Stimulated activated CD4-positive, alpha-beta T cell treated with anti-CD3 and anti-CD28 coated beads, TNF-alpha, amount 100 ng/mL, for 4 hours (primary cell): ENCODE data around the gene CTSZ.
"Not testable (repeated sequence)": the region's sequence is repeated elsewhere in the genome, so short reads cannot be mapped to it uniquely, and the experiment has no call there.

ENCODE experiments used
- DNase-seq, 3 experiments: peaks; one replicate each; pipeline ENCODE4 v3.0.0-alpha.2; 2020; ENCODE audit warnings: low read depth in 3 of 3

Gene CTSZ

DNA sequence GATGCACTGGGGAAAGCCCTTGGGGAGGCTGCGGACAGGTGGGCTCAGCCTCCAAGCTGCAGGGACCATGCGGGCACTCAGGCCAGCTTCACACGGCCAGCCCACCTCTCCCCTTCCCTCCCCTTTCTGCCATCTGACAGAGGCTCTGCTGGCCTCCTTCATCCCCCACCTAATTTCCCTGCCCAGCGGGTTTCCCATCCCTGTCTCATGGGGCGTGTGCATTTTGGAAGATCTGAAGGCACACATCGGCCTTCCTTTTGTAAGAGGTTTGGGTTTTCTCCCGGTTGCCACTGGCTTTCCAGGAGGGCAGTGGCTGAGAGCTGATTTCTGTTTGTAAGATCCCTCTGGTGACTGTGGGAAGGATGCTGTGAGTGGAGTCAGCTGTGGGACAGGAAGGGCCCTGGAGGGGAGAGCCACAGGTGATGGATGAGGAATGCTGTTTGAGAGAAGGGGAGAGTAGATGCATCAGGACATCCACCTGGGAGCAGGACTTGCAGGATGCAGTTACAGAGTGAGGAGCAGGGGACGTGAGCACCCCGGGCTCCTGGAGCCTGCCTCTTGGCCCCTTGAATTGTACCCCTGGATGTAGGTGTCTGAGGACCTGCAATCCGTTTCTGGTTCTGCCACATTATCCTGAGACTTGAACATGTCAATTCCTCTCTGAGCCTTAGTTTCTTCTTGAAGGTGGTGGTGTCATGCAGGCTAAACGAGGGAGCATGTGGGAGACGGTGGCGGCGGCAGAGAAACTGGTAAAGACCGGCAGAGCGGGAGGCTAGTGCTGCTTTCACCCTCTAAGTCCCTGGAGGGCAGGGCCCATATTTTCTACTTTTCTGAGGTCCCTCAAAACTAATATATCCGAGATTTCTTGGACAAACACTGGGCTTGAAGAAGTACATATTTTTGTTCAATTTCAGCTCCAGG lies 6.2 kb upstream of the CTSZ start:
- no peak for DNase-seq

DNA sequence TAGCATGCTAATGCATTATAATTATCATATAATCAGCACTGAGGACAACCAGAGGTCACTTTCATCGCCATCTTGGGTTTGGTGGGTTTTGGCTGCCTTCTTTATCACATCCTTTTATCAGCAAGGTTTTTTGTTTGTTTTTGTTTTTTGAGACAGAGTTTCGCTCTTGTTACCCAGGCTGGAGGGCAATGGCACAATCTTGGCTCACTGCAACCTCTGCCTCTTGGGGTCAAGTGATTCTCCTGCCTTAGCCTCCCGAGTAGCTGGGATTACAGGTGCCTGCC lies 4.8 kb upstream of the CTSZ start:
- DNase-seq: not testable (repeated sequence)

DNA sequence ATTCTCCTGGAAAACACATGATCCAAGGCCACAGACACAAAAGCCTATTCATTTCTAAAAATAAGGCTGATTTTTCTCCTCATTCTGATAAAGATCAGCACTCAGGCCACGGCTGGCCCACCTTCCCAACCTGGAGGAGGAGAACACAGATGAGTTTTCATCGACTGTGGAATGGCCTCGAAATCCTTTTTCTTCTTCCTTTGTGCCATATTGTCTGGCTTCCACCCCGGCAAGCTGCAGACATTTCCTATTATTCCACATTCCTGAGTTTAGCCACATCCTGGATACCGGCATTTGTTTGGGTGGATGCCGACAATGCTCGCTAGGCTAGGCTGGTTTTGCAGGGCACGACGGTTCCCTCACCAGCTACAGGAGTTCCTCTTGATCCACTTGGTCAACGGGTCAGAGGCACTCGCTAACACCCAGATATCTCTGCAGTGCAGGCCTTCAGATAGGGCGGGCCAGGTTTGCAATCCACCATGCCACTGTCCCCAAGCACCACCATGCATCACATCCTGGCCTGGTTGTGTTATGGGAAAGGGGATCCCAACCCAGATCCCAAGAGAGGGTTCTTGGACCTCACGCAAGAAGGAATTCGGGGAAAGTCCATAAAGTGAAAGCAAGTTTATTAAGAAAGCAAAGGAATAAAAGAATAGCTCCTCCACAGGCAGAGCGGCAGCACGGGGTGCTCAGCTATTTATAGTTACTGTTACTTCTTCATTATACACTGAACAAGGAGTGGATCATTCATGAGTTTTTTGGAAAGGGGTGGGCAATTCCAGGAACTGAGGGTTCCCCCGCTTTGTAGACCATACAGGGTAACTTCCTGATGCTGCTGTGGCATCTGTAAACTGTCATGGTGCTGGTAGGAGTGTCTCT lies 4.2 kb upstream of the CTSZ start:
- no peak for DNase-seq

DNA sequence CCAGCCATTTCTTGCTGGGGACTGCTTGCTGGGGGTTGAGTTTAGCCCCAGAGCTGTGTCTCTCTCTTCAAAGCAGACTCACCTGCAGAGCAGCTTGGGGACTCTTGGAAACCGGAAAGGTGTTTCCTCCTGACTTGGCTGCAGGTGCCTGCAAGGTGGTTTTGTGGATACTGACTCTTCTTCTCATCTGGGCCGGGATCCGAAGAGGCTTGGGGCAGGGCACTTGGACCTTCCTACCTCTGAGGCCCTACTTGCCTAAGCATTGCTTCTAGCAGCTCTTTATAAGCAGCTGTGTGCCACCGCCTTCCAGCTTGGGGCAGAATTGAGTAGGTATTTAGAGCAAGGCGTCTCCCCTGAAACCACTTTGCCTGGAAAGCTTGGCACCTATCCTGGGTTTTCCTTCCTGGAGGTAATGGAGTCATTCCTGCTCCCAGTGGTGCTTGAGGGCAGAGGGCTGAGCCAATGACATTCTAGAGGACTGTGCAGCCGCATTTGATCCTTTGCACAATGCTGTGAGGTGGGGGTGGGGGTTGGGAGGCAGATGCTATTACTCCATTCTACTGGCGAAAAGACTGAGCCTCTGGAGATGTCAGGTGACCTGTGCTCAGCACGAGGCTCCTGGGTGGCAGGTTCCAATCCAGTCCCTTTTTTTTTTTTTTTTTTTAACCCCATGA lies 3.4 kb upstream of the CTSZ start:
- no peak for DNase-seq

DNA sequence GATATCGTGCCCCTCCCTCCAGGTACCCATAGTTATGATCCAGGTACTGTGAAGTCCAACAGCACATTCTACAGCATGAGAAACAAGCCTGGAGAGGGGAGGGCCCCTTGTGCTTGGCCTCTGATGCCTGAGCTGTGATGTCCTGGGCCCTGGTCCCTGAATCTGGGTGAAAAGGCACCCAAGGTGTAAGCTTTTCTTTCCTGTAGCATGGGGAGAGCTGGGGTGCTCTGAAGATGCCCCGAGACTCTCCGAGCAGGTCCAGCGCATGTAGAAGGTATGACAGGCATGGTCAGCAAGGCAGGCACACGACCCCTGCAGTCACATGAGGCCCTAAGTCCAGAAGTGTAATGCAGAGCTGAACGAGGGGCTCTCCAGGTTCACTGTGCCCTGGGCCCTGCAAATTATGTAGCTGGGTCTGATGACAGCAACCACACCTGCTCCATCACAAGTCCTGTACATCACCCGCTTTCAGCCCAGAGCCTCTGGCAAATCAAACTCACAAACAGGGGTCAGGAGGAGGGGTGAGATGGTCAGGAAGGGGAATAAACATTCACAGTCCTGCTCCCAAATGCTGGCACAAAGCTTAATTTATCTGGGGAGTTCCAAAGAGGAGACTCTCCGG lies 1.8 kb upstream of the CTSZ start:
- no peak for DNase-seq

DNA sequence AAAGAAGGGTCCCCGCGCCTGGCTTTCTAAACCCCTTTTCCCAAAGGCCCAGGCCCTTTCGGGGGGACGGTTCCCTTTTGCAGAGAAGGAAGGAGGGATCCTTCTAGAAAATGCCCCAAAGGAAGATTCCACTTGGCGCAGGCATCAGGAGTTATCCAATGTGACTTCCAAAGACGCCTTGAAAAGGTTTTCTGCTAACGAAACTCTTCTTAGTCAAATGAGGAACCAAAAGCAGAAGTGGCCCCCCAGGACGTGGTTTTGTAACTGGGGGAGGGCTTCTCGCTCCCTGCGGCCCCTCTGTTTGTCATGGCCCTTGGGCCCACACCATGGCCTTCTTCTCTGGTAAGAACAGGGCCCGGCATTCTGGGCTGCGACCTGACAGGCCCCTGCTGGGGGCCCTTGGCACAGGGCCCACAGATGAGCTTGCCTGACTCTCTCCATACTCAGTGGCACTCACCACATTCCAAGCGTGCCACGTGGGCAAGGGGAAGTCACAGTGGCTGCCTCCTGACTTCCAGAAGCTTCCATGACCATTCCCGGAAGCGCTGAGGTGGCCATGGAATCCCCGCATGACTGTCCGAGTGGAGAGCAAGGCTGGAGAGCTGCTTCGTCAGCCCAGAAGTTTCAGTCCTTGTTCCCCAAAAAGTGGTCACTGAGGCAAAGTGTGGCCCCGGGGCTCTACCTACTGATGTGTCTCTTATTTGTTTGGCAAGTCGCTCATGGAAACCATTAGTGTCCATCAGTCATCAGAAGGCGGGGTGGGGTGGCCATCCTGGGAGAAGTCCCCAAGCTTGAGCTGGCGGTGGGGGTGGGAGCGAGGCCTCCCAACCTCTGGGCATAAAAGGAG lies 834 bp upstream of the CTSZ start:
- no peak for DNase-seq

DNA sequence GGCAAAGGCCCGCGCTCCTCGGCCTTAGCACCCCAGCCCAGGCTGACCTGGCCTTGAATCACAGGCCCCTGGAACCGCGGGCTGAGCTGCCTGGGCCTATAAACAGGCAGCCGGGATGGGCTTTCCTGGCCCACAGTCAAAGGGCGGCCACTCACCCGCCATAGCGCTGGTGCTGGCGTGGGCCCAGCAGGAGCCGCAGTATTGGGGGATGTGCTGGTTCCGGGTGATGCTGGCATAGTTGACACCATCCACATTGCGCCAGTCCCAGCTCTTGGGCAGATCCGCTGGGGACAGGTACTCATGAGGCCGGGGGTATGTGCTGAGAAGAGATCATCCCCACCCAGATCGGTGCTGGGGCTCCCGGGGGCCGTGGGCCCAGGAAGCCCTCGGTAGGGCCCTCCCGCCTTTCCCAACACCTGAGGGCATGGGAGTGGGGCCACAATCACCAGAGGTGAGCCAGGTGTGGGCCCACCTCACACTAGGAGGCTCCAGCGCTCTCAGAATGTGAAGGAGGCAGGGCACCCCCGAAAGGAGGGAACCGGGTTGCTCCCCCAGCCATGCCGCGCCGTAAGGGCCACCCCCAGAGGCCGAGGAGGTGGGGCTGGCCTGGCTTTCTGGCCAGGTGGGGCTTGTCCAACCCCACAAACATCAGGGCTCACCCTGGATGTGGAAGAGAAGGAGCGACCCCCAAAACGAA lies 739 bp downstream of the CTSZ start:
- no peak for DNase-seq

DNA sequence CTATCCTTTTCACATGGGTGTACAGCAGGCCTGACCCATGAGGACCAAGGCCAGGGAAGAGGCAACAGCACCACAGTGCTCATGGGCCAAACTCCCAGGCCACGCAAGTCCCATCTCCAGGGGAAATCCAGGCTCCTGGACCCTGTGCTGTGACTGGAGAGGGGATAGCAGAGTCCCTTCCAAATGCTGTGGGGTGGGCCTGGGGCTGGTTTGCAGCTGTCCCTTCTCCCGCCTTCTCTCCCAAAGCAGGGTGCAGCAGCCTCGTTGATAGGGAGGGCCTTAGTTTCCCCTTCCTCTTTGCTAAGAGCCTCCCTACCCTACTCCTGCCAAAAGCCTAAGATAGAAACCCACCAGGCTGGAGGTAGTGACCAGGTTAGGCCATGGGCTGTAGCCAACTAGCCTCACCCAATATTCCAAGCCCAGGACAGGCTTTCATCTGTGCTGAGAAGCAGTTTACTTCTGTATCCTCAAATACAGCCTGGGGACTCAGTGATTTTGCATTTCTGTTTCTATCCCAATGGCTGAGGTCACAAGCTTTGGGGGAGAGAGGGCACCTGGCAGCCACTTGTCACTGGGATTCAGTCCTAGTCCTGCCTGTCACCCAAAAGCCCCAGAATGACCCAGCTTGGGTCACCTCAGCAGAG lies 1.4 kb downstream of the CTSZ start:
- no peak for DNase-seq

DNA sequence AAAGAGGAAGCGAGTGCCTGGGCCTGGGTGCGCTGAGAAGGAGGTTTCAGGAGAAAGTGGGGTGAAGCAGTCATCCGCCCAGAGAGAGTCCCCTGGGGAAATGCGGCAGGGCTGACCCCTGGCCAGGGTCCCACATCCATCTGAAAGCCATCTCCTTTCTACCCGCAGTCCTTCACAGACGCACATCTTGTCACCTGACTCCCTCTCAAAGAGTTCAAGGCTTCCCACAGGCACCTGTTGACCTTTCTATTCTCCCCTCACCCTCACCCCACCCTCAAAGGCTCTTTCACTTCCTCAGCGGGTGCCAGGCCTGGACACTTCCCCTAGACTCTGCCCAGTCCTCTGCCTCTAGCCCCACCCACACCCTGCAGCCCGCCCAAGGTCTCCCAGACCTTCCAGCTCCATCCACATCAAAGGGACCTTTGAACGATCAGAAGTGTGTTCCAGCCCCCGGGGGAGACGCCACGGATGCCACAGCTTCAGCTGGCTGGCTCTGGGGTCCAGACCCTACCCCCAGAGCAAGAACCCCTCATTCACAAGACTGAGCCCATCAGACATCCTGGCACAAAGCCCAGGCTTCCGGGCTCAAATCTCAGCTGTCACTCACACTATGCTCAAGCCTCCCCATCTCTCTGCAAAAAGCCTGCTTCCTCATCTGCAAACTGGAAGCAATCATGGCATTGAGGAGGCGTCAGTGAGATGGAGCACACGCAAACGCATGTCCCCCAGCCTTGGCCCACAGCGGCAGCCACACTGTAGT lies 2.1 kb downstream of the CTSZ start:
- no peak for DNase-seq

DNA sequence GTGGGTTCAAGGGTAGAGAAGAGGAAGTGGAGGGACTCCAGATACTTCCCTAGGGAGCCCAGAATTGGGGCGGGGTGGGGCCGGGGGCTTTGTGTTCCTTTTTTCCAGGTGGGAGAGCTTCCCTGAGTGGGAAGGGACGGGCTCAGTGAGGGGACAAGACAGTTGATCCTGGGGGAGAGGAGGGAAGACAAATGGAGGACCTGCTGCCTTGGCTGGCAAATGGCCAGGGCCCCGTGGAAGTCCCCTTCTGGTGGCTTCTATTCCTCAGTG lies 2.6 kb downstream of the CTSZ start:
- peak in 1 of 3 experiments; percentile 33 for DNase-seq

DNA sequence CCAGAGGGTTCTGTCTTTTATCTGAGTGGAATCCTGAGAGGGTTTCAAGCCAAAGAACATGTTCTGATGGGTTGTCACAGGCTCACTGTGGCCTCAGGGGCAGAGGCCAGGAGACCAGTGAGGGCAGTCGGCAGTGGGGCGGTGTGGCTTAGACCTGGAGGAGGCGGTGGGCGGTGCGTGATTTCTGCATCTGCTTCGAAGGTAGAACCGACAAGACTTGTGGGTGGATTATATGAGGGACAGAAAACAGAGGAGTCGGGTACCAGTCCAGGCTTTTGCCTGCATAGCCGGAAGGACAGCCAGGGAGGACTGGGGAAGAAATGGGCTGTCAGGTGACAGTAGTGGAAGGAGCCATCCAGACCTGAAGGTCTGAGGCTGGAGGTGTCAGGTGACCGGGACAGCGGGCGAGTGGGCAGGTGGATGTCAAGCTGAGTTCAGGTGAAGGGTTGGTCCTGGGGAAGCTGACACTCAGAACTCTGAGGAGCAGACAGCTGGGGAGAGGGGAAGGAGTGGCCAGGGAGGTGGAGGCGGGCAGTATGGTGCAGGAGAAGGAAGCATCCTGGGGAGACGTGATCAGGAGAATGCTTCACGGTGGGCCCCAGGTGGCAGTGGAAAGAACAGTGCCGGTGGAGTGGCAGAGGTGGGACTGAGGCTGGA lies 3.1 kb downstream of the CTSZ start:
- DNase-seq: no peak

DNA sequence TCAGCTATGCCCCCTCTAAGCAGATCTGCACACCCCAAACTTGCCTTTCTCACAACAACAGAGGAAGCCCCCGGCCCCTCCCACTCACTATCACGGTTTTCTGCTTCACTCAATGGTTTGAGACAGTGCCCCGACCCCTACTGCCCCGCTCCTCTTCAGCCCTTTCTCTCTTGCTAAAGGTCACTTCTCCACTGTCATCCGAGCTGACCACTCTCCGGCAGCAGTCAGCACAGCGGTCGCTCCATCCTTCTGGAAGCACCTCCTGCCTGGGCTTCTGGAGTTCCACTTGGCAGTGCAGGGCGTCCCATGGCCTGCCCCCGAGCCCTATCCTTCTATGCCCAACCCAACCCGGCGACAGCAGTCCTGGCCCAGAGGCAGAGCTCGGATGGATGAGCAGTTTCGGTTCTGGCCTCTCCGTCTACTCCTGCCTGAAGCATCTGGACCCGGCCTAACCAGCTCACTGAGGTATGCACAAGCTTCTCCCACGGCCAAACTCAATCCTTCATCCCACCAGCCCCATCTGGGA lies 4.1 kb downstream of the CTSZ start:
- DNase-seq: no peak

DNA sequence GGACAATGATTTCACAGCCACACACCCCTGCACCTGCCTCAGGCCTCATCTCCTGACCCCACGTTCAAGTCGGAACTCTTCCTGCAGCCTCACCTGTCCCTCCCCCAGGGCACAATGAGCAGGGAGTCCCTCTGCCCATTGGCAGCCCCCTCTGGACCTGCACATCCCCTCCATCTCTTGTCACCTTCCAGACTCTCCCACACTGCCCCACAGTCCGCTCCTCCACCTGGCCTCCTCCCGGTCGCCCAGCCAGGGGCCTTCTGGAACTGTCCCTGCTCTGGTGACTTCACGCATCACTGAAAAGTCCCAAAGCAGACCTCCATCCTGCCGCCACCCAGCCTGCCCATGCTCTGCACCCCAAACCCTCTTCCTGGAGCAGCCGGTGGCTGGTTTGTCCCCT lies 4.7 kb downstream of the CTSZ start:
- no peak for DNase-seq

DNA sequence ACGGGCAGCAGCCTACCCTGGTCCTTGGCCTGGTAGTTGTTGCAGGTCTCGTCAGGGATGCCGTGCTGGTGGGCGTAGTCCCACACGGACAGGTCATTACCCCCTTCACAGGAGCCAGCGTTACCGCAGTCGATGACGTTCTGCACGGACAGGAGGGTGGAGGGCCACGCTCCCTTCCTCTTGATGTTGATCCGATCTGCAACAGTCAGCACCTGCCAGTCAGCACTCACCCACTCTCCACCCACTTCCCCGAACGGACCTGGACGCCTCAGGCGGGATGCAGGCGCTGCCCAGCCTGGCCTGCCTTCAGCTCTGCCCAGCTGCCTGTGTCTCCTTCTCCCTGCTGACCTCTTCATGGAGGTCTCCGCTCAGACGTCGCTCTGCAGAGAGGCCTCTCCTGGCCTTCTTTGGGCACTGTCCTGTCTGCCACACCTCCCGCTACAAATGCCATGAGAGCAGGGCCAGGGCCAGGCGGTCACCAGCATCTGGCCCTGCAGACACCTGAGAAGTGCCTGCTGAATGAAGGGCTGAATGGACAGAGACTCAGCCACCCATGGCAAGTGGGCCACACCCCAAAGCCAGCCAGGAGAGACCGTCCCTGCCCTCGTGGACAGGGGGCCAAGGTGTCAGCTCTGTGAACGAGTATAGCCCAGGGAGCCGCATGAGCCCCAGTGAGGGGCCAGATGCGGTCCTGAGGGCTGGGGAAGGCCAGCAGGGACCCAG lies 5.4 kb downstream of the CTSZ start:
- no peak for DNase-seq

DNA sequence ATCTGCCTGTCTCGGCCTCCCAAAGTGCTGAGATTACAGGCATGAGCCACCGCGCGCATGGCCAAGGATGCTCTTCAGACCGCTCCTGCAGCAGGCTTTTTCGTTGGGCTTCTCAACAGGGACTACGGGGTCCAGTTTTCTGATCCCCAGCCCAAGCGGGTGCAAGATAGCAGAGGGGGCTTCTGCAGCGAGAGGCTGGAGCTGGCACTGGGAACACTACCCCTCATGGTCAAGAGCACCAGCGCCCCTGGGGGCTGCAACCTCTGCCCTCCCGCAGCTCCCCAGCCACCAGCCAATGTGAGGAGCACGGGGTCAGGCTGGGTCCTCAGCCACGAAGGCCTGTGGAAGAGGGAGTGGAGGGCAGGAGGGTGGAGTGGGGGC lies 6.0 kb downstream of the CTSZ start:
- DNase-seq: no peak

DNA sequence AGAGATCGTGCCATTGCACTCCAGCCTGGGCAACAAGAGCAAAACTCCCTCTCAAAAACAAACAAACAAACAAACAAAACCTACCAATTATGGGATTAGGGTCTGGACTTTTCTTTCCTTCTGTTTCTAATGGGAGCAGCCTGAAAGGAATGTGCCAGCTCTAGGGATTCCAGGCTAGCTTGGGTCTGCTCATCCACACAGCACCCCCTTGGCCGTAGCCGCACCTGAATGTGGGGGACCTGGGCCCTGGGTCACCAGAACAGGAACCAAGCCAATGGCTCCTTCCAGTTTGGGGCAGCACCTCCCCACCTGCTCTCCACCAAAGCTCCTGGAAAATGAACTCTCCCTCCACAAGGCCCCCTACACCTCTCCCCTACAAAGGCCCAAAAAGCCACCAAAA lies 6.7 kb downstream of the CTSZ start:
- DNase-seq: no peak

DNA sequence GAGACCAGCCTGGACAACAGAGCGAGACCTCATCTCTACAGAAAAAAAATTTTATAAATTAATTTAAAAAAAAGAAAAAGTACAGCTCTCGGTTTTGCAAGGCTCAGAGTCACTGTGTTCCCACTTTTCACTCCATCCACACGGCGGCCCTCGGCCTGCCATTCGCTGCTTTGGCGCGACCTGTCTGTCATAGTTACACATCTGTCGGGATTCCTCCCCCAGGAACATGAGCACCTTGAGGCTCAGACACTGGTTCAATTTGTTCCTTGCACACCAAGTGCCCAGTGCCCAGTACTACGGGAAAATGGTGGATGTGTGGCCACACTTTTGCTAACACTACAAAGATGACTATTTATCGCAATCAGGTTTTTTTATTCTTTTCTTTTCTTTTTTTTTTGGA lies 8.4 kb downstream of the CTSZ start:
- DNase-seq: no peak

DNA sequence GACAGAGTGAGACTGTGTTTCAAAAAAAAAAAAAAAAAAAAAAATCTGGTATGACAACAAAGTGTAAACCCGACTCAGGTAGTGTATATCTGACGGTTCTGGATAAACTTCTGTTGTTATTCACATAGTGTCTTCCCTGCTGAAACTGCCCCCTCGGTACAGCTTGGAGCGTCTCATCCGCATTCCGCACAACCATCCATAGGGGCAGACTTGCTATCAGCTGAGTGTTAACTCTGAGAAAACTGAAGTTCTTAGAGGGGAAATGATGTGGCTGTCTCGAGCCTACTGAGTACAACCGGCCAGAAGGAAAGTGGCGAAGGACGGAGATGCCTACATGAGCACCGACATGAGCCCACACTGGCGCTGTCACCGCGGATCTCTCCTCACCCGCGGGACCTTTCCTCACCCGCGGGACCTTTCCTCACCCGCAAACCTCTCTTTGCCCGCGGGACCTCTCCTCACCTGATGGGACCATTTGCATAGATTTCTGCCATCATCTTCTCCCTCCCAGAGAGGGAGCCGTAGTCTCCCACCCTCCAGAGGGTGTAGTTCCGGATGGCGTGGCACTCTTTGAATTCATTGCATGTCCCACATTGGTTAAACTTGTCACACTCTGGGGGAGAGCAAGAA lies 9.8 kb downstream of the CTSZ start:
- no peak for DNase-seq
